ENCODE measurements around the gene KCNIP1.

Gene KCNIP1

DNA sequence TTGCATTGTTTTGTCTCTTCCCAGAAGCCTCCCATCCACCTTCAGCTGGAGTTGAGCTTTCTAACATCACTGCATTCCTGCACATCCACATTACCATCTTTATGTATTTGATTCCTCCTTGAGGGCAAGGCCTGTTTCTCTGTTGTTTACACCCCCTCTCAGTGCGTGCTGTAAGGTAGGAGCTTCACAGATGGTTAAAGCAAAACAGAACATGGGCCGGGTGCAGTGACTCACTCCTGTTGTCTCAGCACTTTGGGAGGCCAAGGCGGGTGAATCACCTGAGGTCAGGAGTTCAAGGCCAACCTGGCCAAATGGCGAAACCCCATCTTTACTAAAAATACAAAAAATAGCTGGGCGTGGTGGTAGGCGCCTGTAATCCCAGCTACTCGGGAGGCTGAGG, 110.9 kb downstream of the KCNIP1 start:
- Histone ChIP-seq H3K9me3 (ENCODE audit: low read length) (no peaks in the 10 kb centered on the region), H3K4me2 (ENCODE audit: low read length) (no peak overlapping the region), H3K79me2 (ENCODE audit: insufficient read depth, low read length) (no peaks in the 10 kb centered on the region), H3K36me3 (ENCODE audit: insufficient read depth, low read length) (no peaks in the 10 kb centered on the region), H3K9me2 (ENCODE audit: low read depth, low read length) (no peaks in the 10 kb centered on the region), H3K4me3 (ENCODE audit: low read depth, low read length, poor library complexity, severe bottlenecking) (no peak overlapping the region), H2AFZ (ENCODE audit: low read length) (no peak overlapping the region), H3F3A (ENCODE audit: insufficient read depth, low read length) (no peaks in the 10 kb centered on the region), H3K27me3 (ENCODE audit: insufficient read depth, low read length) (no peaks in the 10 kb centered on the region), H3K27ac (ENCODE audit: low read depth, low read length, poor library complexity, severe bottlenecking) (no peak overlapping the region), H3K9ac (ENCODE audit: low read length) (no peak overlapping the region), H3K4me1 (ENCODE audit: insufficient read depth, low read length, severe bottlenecking) (no peaks in the 10 kb centered on the region), H4K20me1 (ENCODE audit: insufficient read depth, low read length) (no peaks in the 10 kb centered on the region)
- TF ChIP-seq EZH2 (IDR thresholded peaks at IDR 0.05; ENCODE audit: borderline replicate concordance, low read length), result no peak
- TF ChIP-seq, protein P1, sequence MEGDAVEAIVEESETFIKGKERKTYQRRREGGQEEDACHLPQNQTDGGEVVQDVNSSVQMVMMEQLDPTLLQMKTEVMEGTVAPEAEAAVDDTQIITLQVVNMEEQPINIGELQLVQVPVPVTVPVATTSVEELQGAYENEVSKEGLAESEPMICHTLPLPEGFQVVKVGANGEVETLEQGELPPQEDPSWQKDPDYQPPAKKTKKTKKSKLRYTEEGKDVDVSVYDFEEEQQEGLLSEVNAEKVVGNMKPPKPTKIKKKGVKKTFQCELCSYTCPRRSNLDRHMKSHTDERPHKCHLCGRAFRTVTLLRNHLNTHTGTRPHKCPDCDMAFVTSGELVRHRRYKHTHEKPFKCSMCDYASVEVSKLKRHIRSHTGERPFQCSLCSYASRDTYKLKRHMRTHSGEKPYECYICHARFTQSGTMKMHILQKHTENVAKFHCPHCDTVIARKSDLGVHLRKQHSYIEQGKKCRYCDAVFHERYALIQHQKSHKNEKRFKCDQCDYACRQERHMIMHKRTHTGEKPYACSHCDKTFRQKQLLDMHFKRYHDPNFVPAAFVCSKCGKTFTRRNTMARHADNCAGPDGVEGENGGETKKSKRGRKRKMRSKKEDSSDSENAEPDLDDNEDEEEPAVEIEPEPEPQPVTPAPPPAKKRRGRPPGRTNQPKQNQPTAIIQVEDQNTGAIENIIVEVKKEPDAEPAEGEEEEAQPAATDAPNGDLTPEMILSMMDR (IDR thresholded peaks at IDR 0.05; ENCODE audit: low read length), result no peak

DNA sequence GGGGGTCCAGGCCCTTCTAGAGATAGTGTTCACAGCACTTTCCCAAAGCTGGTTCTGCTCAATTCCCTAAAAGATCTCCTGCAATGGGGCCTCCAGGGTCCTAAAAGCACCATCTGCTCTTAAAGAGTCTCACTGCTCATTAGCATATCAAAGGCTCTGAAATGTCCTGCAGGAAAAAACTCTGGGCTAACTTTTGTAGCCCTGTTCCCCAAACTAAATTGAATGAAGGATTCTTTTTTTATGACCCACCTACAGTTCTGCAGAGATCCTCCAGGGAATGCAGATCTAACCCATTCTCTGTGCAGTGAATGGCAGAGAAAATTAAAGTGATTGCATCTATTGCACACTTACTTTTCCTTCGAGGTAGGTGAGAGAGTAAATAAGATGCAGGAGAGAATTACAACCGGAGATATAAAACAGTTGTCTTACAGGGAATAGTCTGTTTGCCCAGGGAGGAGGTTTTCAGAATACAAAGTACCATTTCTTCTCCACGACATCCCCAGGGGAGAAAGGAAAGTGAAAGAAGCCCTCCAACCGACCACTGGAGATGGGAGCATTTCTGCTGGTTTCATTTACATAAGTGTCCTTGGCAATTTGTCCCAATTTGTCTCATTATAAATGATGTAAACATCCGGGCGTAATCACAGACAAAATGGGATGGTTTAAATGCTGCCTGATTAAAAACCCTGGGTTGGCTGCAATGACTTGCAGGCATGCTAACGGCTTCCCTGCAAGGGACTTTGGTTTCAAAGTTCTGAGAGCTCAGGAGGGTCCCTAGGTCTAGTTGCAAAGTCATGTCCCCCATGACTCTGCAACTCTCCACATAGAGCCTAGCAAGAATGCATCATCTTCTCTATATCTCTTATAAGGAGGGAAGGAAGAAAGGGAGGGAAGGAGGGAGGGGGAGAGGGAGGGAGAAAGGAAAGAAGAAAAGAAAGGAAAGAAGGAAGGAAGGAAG, 114.0 kb downstream of the KCNIP1 start:
- Histone ChIP-seq H3K9me3 (ENCODE audit: low read length) (no peaks in the 10 kb centered on the region), H3K79me2 (ENCODE audit: insufficient read depth, low read length) (no peaks in the 10 kb centered on the region), H3K9me2 (ENCODE audit: low read depth, low read length) (no peaks in the 10 kb centered on the region), H4K20me1 (ENCODE audit: insufficient read depth, low read length) (no peaks in the 10 kb centered on the region), H2AFZ (ENCODE audit: low read length) (no peak overlapping the region), H3K27me3 (ENCODE audit: insufficient read depth, low read length) (no peaks in the 10 kb centered on the region), H3K4me1 (ENCODE audit: insufficient read depth, low read length, severe bottlenecking) (no peaks in the 10 kb centered on the region), H3K36me3 (ENCODE audit: insufficient read depth, low read length) (no peaks in the 10 kb centered on the region), H3F3A (ENCODE audit: insufficient read depth, low read length) (no peaks in the 10 kb centered on the region), H3K4me2 (ENCODE audit: low read length) (no peak overlapping the region), H3K27ac (ENCODE audit: low read depth, low read length, poor library complexity, severe bottlenecking) (no peak overlapping the region), H3K9ac (ENCODE audit: low read length) (no peak overlapping the region), H3K4me3 (ENCODE audit: low read depth, low read length, poor library complexity, severe bottlenecking) (no peak overlapping the region)
- no peak for TF ChIP-seq EZH2 (IDR thresholded peaks at IDR 0.05; ENCODE audit: borderline replicate concordance, low read length)
- TF ChIP-seq, protein P1 (IDR thresholded peaks at IDR 0.05; ENCODE audit: low read length), result no peak

DNA sequence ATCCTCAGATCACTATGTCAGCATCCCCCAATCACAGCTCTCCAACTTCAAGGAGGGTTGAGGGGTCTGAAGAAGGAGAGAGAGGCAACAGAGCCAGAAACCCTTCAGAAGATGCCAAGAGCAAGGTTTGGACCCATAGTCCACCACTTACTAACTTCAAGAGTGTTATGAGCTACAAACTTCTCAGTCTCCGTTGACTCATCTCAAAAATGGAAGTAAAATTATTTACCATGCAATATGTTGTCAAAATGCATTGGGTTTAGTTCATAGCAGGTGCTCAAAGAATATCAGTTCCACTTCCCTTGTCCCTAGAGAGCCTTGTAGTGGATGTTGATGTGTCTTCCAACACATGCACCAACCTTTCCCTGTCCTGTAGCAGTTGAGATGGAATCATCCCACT, 116.0 kb downstream of the KCNIP1 start:
- Histone ChIP-seq H3K4me2 (ENCODE audit: low read length) (no peak overlapping the region), H3K79me2 (ENCODE audit: insufficient read depth, low read length) (no peaks in the 10 kb centered on the region), H3K9ac (ENCODE audit: low read length) (no peak overlapping the region), H3F3A (ENCODE audit: insufficient read depth, low read length) (no peaks in the 10 kb centered on the region), H3K9me2 (ENCODE audit: low read depth, low read length) (no peaks in the 10 kb centered on the region), H3K27ac (ENCODE audit: low read depth, low read length, poor library complexity, severe bottlenecking) (no peak overlapping the region), H4K20me1 (ENCODE audit: insufficient read depth, low read length) (no peaks in the 10 kb centered on the region), H3K36me3 (ENCODE audit: insufficient read depth, low read length) (no peaks in the 10 kb centered on the region), H3K27me3 (ENCODE audit: insufficient read depth, low read length) (no peaks in the 10 kb centered on the region), H2AFZ (ENCODE audit: low read length) (no peak overlapping the region), H3K4me3 (ENCODE audit: low read depth, low read length, poor library complexity, severe bottlenecking) (no peak overlapping the region), H3K4me1 (ENCODE audit: insufficient read depth, low read length, severe bottlenecking) (no peaks in the 10 kb centered on the region), H3K9me3 (ENCODE audit: low read length) (no peaks in the 10 kb centered on the region)
- TF ChIP-seq, protein P1 (IDR thresholded peaks at IDR 0.05; ENCODE audit: low read length), result no peak
- TF ChIP-seq EZH2 (IDR thresholded peaks at IDR 0.05; ENCODE audit: borderline replicate concordance, low read length), result no peak
